Glutamatergic neuron (in vitro differentiated cells): ENCODE data around the gene CD96. TPM values are rescaled to one million over a fixed set of nuclear protein-coding genes. Genes with fewer than 3 reads are reported as not detected.

ENCODE experiments used
- DNase-seq: peaks from one replicate; pipeline ENCODE4 v3.0.0; 2022
- H3K27ac Mint-ChIP-seq: one replicate; pipeline ENCODE4 v1.8.0; 2020; ENCODE audit warnings: mild to moderate bottlenecking, mixed read lengths, inconsistent platforms; ENCODE audit not compliant: unreplicated experiment
- H3K27me3 Mint-ChIP-seq: one replicate; pipeline ENCODE4 v1.8.0; 2020; ENCODE audit warnings: mild to moderate bottlenecking, moderate library complexity, mixed read lengths, inconsistent platforms; ENCODE audit not compliant: unreplicated experiment
- H3K36me3 Mint-ChIP-seq: one replicate; pipeline ENCODE4 v1.8.0; 2020; ENCODE audit warnings: mild to moderate bottlenecking, mixed read lengths, inconsistent platforms; ENCODE audit not compliant: unreplicated experiment
- H3K4me1 Mint-ChIP-seq: one replicate; pipeline ENCODE4 v1.8.0; 2020; ENCODE audit warnings: mild to moderate bottlenecking, low read depth, mixed read lengths, inconsistent platforms; ENCODE audit not compliant: unreplicated experiment
- H3K4me3 Mint-ChIP-seq: one replicate; pipeline ENCODE4 v1.8.0; 2020; ENCODE audit warnings: mild to moderate bottlenecking, mixed read lengths, inconsistent platforms; ENCODE audit not compliant: unreplicated experiment
- H3K9me3 Mint-ChIP-seq: one replicate; pipeline ENCODE4 v1.8.0; 2020; ENCODE audit warnings: mild to moderate bottlenecking, moderate library complexity, mixed read lengths, inconsistent platforms; ENCODE audit not compliant: unreplicated experiment
- total RNA-seq: library from RNA; stranded (reverse); fragmentation: NEBNext Ultra II Directional; extraction: Animal tissue kit (Norgen Biotek cat#: 25700); gene quantifications from one replicate; pipeline ENCODE4 v1.2.1, GENCODE V29; 2021; ENCODE audit not compliant: unreplicated experiment
- TF ChIP-seq, protein P1 (sequence below): fragments of 200-600 bp; sonication (generic); IDR thresholded peaks from one replicate; pipeline ENCODE4 v1.5.0; 2021; ENCODE audit not compliant: partially characterized antibody, unreplicated experiment

The CD96 gene
- total RNA-seq, 1 donor from 2014 or later: not detected

DNA sequence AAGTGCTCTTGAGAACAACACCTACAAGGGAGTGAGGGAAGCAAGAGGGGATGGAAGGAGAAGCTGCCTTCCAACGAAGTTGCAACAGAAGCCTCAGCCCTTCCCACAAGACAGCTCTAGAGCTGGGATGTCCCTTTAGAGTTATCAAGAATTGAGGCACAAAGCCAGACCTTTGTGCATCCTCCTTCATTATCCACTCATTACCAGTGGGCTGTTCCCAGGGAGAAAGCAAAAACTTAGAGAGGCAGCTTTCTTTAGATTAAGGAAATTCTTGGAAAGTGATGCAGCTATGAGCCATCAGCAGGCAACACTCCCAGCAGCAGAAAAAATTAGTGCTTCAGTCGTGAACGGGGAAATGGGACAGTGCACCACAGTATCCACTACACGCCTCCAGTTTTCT is 10.6 kb upstream of the CD96 start:
- Mint-ChIP-seq H3K27ac (no peak overlapping the region), H3K27me3 (no peaks in the 10 kb centered on the region), H3K4me3 (no peak overlapping the region), H3K9me3 (peaks cover 4% of the 10 kb centered on the region), H3K4me1 (no peaks in the 10 kb centered on the region), H3K36me3 (peaks cover 18% of the 10 kb centered on the region)
- TF ChIP-seq, protein P1, sequence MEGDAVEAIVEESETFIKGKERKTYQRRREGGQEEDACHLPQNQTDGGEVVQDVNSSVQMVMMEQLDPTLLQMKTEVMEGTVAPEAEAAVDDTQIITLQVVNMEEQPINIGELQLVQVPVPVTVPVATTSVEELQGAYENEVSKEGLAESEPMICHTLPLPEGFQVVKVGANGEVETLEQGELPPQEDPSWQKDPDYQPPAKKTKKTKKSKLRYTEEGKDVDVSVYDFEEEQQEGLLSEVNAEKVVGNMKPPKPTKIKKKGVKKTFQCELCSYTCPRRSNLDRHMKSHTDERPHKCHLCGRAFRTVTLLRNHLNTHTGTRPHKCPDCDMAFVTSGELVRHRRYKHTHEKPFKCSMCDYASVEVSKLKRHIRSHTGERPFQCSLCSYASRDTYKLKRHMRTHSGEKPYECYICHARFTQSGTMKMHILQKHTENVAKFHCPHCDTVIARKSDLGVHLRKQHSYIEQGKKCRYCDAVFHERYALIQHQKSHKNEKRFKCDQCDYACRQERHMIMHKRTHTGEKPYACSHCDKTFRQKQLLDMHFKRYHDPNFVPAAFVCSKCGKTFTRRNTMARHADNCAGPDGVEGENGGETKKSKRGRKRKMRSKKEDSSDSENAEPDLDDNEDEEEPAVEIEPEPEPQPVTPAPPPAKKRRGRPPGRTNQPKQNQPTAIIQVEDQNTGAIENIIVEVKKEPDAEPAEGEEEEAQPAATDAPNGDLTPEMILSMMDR: no peak
- DNase-seq: no peak

DNA sequence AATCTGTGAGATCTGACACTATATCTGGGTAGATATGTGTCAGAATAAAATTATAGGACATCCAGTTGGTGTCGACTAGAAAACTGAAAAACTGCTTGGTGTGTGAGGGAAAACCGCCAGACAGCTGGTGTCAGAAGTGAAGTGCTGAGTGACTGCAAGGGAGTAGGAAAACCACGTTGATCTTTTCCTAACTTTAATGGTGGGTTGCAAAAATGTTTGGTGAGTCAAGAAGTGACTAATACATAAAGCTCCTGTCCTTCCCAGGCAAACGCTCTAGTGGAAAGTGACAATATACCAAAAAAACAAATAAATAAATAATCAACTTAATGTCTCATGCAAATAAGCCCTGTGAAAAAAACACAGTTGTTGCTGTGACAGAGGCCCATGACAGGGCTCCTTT is 7.3 kb upstream of the CD96 start:
- Mint-ChIP-seq H3K27ac (no peak overlapping the region), H3K4me3 (no peak overlapping the region), H3K36me3 (peaks cover 10% of the 10 kb centered on the region), H3K4me1 (no peaks in the 10 kb centered on the region), H3K9me3 (peaks cover 4% of the 10 kb centered on the region), H3K27me3 (no peaks in the 10 kb centered on the region)
- DNase-seq: no peak
- TF ChIP-seq, protein P1: no peak

DNA sequence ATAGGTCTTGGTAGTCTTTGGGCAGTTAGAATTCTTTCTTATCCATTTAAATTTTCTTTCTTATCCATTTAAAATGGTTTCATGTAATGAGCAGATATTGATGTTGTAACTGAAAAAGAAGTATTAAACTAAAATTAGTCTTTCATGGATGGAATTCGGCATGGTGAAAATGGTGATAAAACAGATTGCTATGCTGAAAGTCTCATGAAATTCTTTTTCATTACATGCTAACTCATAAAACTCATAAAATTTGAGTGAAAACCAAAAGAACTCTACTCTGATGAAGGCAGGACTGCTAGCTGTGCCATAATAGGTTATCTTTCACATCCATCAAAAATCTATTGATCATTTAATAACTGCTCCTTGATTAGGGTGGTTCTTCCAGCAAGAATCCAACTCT is 3.9 kb upstream of the CD96 start:
- Mint-ChIP-seq H3K27ac (no peak overlapping the region), H3K9me3 (no peaks in the 10 kb centered on the region)

DNA sequence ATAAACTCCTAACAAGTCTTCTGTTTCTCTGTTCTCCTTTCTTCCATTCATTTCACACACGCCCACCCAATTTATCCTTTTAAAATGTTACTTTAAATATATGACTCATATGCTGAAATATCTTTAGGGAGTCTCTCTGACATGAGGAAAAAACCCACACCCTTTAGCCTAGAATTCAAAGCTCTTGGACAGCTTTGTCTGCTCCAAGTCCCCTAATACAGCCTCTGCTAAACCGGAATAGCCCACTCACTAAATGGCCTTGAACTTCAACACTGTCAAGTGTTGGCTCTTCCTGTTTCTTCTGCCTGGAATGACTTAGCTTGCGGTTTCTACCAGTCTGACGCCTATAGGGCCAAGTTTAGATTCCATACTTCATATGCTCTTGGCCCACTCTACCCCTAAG is 3.3 kb upstream of the CD96 start:
- Mint-ChIP-seq H3K9me3 (no peaks in the 10 kb centered on the region), H3K27me3 (no peaks in the 10 kb centered on the region), H3K4me3 (no peak overlapping the region), H3K27ac (no peak overlapping the region), H3K36me3 (no peaks in the 10 kb centered on the region), H3K4me1 (no peaks in the 10 kb centered on the region)
- TF ChIP-seq, protein P1: no peak
- no peak for DNase-seq

More for the DNA sequence above, 3.9 kb upstream of the CD96 start:
- no peaks in the 10 kb centered on the region for H3K27me3 Mint-ChIP-seq
- no peaks in the 10 kb centered on the region for H3K36me3 Mint-ChIP-seq
- DNase-seq: no peak
- H3K4me3 Mint-ChIP-seq: no peak overlapping the region
- TF ChIP-seq, protein P1: no peak
- H3K4me1 Mint-ChIP-seq: no peaks in the 10 kb centered on the region

DNA sequence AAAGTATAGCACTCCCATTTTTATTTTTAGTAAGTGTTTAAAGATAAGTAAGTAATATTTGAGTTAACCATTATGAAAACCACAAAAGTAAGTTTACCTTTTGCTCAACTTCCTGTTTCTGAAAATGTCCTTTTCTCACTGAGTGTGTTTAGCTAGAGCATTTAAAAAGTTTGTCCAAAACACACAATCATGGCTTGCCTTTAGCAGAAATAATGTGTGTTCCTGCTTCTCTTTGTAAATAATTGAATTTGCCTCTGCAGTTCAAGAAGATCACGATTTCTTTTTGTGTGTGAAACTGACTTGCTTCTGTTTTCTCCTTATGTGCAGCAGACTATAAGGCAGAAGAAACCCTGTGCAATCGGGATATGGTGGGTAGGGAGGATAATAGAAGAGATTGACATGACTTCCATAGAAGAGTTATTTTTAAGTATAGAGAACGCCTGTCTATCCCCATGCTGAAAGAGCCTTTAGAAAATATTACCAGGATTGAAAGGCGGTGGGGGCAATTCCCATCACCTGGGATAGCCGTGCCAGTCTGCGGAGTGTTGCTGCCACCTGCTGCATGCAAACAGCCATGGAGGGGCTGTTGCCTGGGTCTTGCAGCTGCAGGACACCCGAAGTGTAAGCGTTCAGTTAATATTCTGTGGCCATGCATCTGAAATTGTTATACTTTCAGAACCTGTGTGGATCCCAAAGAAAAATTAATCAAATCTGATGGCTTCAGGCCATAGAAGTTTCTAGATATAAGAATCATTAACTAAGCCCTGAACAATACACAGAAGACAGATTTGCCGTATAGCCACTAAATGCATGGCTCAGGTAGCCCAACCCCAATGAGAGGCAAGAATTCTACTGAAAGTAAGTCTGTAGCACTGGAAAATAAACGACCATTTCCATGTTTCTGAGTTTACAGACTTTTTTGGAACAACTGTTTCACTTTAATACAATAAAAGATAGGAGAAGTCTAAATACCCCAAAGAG is 2.4 kb upstream of the CD96 start:
- H3K4me3 Mint-ChIP-seq: no peak overlapping the region
- H3K9me3 Mint-ChIP-seq: no peaks in the 10 kb centered on the region
- H3K27ac Mint-ChIP-seq: no peak overlapping the region
- no peaks in the 10 kb centered on the region for H3K36me3 Mint-ChIP-seq
- no peaks in the 10 kb centered on the region for H3K27me3 Mint-ChIP-seq
- TF ChIP-seq, protein P1: peak; percentile 40
- H3K4me1 Mint-ChIP-seq: no peaks in the 10 kb centered on the region
- peak; percentile 81 for DNase-seq
